ENCODE results near the gene MTCL1.

DNA sequence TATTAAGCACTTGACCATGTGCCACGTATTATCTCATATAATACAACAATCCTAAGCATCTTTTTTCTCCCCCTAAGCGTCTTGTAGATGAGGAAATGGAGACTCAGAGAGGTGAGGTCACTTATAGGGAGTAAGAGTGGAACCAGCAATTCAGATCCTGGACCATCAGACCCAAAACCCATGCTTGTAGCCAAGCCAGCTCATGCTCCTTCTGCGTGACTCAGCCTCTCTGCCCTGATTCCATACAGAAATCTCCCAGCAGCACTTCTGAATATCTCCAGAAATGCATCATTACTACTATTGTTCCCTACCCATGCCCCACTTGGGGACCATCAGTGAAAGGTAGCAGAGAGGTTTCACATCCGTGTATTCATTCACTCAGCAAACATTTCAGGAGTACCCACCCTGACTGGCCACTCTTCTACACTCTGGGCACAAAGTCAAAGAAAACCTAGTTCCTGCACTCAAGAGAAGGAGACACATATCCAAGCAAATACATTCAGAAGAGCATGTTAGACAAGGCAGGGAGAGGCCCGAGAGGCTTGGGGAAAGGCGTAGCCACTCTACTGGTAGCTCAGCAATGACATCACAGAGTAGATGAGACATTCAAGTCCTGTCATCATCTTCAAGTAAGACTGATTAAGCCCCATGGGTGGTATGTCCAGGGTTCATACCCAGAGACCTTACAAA, 141.9 kb downstream of the MTCL1 start:
- TF ChIP-seq, protein P1, sequence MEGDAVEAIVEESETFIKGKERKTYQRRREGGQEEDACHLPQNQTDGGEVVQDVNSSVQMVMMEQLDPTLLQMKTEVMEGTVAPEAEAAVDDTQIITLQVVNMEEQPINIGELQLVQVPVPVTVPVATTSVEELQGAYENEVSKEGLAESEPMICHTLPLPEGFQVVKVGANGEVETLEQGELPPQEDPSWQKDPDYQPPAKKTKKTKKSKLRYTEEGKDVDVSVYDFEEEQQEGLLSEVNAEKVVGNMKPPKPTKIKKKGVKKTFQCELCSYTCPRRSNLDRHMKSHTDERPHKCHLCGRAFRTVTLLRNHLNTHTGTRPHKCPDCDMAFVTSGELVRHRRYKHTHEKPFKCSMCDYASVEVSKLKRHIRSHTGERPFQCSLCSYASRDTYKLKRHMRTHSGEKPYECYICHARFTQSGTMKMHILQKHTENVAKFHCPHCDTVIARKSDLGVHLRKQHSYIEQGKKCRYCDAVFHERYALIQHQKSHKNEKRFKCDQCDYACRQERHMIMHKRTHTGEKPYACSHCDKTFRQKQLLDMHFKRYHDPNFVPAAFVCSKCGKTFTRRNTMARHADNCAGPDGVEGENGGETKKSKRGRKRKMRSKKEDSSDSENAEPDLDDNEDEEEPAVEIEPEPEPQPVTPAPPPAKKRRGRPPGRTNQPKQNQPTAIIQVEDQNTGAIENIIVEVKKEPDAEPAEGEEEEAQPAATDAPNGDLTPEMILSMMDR (IDR thresholded peaks at IDR 0.05): no peak
- TF ChIP-seq POLR2AphosphoS5 (IDR thresholded peaks at IDR 0.05; ENCODE audit: low read depth, low read length): no peak
- TF ChIP-seq SIN3A (IDR thresholded peaks at IDR 0.05; ENCODE audit: borderline replicate concordance, insufficient read depth, low read depth, low read length): no peak
